CD4-positive, alpha-beta T cell treated with Interleukin-10 for 1 hour (primary cell): Measurements from ENCODE around the gene PLCB3.
"Not testable (repeated sequence)": the region's sequence is repeated elsewhere in the genome, so short reads cannot be mapped to it uniquely, and the experiment has no call there.

Experiments
- DNase-seq: peaks from one replicate; pipeline ENCODE4 v3.0.0-alpha.2; 2020

Gene PLCB3

GRCh38 chr11:64238076-64238475 is 13.3 kb upstream of the PLCB3 start:
- DNase-seq, result no peak

- no peak for DNase-seq
Measured at GRCh38 chr11:64238999-64239398, 12.3 kb upstream of the PLCB3 start.

GRCh38 chr11:64239662-64240434 is 11.5 kb upstream of the PLCB3 start:
- DNase-seq, result no peak

DNA sequence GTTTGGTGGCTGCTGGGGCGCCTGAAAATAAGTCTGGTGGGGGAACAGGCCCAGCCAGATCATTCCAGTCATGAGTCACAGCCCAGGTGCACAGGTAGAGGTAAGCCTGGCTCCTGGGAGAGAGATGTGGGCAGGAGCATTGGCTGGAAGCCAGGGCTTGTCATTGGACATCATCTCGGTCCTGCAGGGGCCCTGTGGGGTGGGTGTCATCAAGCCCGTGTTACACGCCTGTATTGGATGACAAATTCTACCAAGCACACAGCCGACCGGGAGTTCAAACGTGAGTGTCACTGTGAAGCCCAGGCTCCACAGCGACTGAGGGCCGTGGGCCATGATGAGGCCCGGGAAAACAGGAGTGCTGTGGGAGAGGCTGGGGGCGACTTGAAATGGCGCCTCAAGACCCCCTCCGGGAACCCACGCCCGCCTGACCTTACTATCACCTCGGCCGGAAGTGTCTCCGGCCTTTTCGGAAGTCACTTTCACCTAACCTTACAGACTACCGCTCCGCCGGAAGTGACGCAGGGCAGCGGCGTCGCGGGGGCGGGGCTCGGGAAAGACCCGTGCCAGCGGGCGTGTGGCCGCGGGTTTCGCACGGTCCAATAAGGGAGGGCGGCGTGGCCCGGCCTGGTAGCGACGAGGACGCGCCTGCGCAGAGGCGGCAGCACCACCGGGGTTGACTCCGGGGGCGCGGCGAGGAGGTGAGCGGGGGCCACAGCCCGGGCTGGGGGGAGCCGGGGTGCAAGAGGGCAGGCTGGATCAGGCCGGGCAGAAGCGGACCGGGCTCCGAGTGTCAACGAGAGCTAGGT is 10.7 kb upstream of the PLCB3 start, which contains the start of gene FKBP2:
Gene FKBP2 (plus strand): TSS at position 661 of the 806 bp plus-strand sequence. CDS start 1,293 bp downstream, outside the sequence.
- peak; percentile 99 for DNase-seq

- peak; percentile 100 for DNase-seq
Measured at GRCh38 chr11:64241241-64241490, 10.2 kb upstream of the PLCB3 start.

- DNase-seq, result no peak
Measured at GRCh38 chr11:64241491-64242374, 9.6 kb upstream of the PLCB3 start.

DNA sequence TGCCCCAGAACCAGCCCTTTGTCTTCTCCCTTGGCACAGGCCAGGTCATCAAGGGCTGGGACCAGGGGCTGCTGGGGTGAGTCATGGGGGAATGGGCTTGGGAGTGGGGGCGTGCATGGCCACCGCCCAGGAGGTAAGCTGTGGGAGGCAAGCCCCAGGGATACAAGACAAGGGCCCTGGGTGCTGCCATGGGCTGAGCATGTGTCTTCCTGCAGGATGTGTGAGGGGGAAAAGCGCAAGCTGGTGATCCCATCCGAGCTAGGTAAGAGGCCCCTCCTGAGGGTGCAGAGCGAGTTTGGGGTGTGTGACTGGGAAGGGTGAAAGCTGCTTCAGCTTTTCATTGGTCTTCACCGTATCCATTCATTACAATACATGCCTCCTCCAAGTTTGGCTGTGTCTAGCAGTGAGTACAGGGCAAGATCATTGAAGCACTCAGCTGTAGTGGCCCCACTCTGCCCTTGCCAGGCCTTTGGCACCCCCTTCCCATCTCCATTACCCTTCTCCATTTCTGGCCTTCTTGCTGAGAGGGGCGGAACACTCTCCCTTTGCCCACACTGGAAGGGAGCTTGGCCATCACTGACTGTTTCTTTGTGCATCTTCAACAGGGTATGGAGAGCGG is 8.0 kb upstream of the PLCB3 start:
- DNase-seq, result no peak

DNA sequence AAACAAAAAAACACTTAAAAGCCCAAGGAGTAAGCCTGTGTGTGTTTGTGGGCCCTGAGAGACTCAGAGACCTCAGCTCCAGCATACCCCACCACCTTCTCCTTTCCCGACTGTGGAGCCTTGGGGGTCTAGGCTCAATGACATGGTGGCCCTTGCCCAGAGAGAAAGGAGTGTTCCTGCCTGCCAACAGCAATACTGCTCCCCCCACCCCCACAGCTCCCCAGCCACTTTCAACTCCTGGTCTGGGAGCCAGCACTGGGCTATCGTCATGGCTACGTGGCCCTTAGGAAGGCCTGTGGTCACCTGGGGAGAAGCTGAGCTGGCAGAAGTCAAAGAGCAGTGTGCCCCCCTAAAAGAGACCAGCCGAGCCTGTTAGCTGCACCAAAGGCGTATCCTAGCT is 7.2 kb upstream of the PLCB3 start:
- no peak for DNase-seq

DNA sequence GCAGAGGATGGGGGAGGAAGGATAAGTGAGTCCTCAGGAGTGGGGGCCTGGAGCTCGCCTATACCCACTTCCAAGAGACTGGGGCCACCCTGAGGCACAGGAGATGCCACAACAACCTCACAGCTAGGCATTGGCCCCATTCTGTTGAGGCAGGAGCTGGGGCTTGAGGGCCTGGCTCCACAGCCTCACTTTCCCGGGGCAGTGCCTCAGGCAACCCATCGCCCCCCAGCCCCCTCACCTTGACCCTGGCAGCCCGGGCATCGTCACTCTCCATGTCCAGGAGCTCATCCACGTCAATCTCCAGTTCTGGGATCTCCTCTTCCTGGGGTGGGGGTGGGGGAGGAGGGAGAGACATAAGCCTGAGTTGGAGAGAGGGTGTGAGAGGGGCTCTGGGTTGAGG is 6.4 kb upstream of the PLCB3 start:
- DNase-seq, result no peak

- DNase-seq, result peak; percentile 59
Measured at GRCh38 chr11:64245401-64245796, 5.9 kb upstream of the PLCB3 start.

GRCh38 chr11:64245797-64246620 is 5.3 kb upstream of the PLCB3 start:
- peak; percentile 63 for DNase-seq

GRCh38 chr11:64246621-64246870 is 4.8 kb upstream of the PLCB3 start:
- DNase-seq, result not testable (repeated sequence)

DNA sequence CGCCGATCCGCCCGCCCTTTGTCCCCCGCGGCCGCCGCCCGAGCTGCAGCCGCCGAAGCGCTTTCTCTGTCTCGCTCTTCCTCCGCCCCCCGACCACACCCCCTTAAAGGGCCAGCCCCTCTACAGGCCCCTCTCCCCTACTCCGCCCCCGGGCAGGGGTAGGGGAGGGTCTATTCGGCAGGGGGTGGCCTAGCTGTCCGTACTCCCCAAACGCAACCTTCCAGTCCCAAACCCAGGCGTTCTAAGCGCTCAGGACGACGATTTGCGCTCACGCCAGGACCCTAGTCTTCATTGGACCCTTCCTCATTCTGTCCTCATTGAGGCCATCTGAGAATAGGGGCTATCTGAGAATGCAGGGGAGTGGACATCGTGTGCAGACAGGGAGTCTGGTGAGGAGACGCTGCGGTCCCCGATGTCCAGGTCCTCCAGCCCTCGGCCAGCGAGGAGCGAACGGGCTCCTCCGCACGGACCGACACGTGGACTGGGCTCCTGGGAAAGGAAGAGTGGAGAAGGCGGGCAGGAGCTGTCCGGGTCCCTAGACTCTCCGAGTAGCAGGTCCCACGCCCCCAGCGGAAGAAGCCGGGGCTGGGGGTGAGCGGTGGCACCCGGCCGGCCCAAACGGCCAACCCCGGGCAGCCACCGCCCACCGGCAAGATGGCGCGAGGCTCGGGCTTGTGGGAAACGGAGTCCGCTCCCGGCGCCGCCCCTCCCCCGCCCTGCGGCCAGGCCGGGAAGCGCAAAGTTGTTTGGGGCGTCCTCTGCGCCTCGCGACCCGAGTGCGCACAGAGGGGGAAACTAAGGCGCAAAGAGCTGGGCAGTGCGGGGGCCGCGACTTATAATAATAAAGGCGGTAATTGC is 4.2 kb upstream of the PLCB3 start, which contains the start of gene PPP1R14B:
Gene PPP1R14B (minus strand): TSS at position 73 of the 858 bp plus-strand sequence. CDS start 270 bp downstream, outside the sequence.
- DNase-seq, result peak; percentile 82

GRCh38 chr11:64247729-64248531 is 3.4 kb upstream of the PLCB3 start:
- no peak for DNase-seq

GRCh38 chr11:64248578-64248977 is 2.8 kb upstream of the PLCB3 start:
- DNase-seq, result no peak

GRCh38 chr11:64249038-64249437 is 2.3 kb upstream of the PLCB3 start:
- no peak for DNase-seq

DNA sequence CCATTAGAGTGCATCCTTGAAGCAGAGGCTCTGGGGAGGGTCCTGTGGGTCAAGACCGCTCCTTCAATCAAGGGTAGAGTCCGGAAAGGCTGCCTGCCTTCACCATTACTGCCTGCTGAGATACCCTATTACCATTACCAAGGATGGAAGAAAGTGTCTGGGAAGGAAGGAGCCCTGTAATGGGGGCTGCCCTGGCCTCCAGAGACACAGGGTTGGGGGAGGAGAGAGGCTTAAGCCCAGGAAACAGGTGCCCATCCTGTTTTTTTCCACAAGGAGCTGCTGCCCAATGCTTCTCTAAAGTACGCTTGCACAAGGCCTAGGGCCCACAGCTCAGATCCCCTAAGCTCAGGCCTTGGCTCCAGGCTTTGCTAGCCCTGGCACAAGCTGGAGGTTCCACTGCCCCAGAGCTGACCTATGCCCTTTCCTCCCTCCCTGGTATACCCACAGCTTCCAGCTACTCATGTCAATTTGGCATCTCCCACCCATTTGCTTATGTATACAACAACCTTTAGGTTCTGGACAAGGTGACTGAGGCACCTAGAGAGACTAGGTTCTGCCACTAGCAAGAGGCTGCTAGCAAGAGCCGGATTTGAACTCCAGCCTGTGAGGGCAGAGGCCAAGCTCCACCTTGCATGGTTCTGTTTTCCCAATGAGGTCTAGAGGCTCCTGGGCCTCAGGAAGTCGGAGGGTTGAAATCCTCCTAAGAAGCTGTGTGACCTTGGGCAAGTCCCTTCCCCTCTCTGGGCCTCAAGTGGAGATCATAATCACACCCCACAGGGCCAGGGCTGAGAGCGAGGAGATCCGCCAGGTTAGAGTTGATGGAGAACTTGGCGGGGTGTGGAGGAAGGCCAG is 1.5 kb upstream of the PLCB3 start:
- DNase-seq, result no peak

GRCh38 chr11:64250415-64251015 is 815 bp upstream of the PLCB3 start:
- no peak for DNase-seq

DNA sequence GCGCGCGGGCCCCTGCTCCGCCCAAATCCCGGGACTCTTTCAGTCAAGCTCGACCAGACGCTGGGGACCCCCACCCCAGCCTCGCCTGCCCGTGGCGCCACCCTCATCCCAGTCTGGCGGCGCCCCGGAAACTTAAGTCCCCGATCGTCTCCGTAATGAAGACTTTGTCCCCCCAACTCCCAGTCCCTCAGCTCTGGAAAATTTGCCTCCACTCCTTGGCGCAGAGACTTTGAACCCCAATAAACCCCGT is 348 bp downstream of the PLCB3 start:
- no peak for DNase-seq
